Measurements from ENCODE around the gene SLC25A22. TPM values are rescaled to one million over a fixed set of nuclear protein-coding genes. Genes with fewer than 3 reads are reported as not detected.

The SLC25A22 gene
- total RNA-seq, 1 experiment from 2014 or later: 14.1 TPM

DNA sequence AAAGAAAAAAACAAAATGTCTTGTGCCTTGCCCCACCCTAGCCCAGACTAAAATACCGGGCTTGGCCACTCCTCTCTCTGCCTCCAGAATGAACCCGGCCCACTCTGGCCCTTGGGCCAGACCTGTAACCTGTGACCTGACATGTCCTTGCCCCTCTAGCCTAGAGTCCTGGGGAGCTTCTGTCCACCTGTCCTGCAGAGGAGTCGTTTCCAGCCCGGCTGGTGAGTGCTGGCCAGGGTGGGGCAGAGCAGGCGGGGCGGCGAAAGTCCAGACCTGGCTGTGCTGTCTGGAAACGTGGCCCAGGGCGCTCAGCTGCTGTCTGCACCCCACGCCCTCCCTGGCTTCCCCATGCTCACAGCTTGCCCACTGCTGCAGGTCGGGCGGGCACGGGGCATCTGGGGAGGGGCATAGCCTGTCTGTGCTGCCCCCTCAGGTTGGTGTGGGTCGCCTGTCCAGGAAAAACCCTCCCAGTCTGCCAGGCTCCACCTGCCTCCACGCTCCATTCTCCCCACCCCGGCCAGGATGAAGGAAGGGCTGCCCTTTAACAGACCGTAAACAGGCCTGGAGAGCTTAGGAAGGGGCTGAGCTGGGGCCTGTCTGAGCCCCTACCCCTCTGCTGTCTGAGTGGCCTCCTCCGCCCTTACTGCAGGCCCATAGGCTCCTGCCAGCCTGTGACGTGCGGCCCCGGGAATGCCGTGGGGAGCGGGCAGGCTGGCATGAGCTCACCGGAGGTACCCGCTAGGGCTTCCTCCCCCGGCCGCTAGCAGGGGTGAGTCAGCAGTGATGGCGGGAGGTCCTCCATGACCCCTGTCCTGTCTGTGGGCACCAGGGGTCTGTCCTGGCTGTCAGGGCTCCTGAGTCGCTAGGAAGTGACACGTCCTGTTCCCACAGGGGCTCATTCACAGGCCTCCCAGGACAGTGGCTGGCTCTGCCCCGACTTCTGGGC, 36.6 kb upstream of the SLC25A22 start:
- DNase-seq (ENCODE audit: low read depth): peak; percentile 98

DNA sequence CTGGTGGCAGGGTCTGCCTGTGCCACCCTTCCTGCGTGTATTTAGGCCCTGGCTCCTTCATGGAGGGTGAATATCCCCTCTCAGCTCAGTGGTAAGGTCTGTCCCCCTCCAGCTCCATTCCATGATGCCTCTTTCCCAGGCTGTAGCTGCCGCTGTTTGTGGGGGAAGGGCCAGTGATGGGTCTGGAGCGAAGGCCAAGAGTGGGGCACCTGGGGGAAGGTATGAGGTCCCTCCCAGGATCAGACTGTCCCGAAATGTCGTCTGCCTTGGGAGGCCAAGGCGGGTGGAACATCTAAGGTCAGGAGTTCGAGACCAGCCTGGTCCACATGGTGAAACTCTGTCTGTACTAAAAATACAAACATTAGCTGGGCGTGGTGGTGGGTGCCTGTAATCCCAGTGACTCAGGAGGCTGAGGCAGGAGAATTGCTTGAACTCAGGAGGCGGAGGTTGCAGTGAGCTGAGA, 35.8 kb upstream of the SLC25A22 start:
- DNase-seq (ENCODE audit: low read depth): peak; percentile 53

- DNase-seq (ENCODE audit: low read depth): peak; percentile 72
Measured at GRCh38 chr11:833114-833791, 35.2 kb upstream of the SLC25A22 start.

GRCh38 chr11:832529-833113, 34.5 kb upstream of the SLC25A22 start, which contains the start of gene CD151:
TSS of gene CD151 (plus strand) at chr11:832952. CDS start at chr11:836070, 3,118 bp downstream.
- peak; percentile 79 for DNase-seq (ENCODE audit: low read depth)

DNA sequence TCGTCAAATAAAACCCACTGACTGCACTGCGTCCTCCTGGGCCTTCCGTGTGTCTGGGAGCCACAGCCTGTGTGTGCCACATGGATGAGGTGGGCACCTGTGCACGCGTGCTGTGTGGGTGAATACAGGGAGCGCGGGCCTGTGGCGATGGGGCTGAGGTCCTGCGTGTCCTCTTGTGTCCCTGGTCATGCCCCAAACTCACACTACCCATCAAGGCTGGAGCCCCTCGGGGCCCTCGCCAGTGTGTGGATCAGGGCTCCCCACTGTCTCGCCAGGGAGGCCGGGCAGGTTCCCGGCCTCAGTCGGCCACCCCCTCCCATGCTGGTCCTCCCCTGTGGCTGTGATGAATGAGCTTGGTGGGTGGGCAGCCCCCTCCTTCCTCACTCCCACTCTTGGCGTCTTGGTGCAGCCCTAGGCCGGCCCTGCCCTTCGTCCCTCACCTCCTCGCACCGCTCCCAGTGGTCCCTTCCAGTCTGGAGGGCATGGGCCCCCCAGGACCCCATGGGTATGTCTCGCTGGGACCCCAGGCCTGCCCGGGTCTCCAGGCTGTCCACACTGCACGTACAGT, 34.0 kb upstream of the SLC25A22 start:
- DNase-seq (ENCODE audit: low read depth): peak; percentile 28

DNA sequence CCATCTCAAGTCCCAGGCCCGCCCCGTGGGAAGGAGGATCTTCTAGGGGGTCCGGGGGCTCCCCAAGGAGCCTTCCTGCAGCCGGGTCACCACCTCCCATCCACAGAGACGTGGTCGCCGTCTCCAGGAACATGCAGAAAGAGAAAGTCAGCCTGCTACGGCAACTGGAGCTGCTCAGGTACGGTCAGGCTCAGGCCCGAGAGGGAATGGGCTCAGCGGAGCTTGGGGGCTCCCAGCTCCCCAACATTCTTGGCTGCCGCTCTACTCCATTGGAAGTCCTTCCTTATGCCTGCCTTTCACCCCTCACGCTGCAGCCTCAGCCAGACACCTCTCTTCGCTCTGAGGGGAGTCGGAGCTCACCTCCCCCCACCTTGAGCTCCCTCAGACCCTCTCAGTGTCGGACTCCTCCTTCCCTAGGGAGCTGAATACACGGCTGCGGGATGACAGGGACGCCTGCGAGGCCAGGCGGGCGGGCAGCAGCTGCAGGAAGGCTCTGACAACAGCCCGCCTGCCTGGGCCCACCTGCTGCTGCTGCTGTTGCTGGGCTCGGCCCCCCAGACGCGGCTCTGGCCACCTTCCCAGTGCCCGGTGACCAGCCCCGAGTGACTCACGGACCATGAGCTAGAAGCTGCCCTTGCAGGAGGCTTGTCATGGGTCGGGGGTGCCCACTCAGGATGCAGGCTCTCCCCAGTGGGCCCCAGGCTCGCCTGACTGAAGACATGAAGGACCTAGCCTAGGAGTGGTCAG, 33.2 kb upstream of the SLC25A22 start:
- DNase-seq (ENCODE audit: low read depth): peak; percentile 87

GRCh38 chr11:830295-831117, 32.4 kb upstream of the SLC25A22 start:
- peak; percentile 89 for DNase-seq (ENCODE audit: low read depth)

GRCh38 chr11:829847-830294, 31.8 kb upstream of the SLC25A22 start:
- DNase-seq (ENCODE audit: low read depth): peak; percentile 43

DNA sequence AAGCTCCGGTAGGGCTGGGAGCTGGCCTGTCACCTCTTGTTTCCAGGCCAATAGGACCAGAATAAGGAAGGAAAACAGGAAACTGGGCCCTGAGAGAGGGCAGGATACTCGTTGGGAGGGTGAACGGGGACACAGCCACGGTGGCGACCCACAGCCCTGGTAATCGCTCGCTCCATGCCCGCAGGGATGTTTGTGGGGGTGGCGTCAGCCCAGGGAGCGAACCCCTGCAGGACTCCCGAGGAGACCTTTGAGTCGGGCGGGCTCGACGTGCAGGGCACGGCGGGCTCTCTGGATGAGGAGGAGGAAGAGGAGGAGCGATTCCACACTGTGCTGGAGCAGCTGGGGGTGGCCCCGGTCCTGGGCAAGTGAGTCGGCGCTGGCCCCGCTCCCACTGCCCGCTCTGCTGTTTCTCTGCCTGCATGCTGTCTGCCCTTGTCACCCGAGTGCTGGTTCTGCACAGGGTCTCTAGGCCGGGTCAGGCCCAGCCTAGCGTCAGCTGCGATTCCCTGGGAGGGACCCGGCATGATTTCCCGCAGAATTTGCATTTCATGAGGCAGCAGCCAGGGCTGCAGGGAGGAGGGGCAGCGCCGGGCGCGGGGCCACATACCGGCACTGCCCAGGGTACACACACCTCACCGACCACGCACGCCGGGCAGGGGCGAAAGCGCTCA, 31.2 kb upstream of the SLC25A22 start:
- DNase-seq (ENCODE audit: low read depth): peak; percentile 68

GRCh38 chr11:828506-829175, 30.6 kb upstream of the SLC25A22 start:
- no peak for DNase-seq (ENCODE audit: low read depth)

DNA sequence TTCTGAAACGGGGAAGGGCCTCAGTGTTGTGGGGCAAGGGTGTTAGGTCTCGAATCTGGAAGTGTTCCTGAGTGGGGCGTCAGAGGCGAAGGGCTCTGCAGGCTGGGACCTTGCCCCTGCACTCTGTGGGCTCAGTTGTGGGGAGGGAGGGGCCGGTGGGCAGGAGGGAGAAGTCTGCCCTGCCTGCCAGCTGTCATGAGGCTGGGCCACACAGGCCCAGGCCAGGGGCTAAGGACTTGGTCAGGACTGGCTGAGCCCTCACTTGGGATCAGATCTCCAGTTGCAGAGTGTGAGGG, 29.8 kb upstream of the SLC25A22 start, which contains the start of gene CRACR2B:
TSS of gene CRACR2B (plus strand) at position 23 of the 296 bp plus-strand sequence. CDS start 689 bp downstream, outside the sequence.
- no peak for DNase-seq (ENCODE audit: low read depth)

GRCh38 chr11:827146-827896, 29.2 kb upstream of the SLC25A22 start:
- DNase-seq (ENCODE audit: low read depth): no peak

- DNase-seq (ENCODE audit: low read depth): no peak
Measured at GRCh38 chr11:826836-827145, 28.7 kb upstream of the SLC25A22 start.

GRCh38 chr11:826227-826621, 28.1 kb upstream of the SLC25A22 start:
- no peak for DNase-seq (ENCODE audit: low read depth)

- DNase-seq (ENCODE audit: low read depth): no peak
Measured at GRCh38 chr11:825366-826226, 27.5 kb upstream of the SLC25A22 start.

DNA sequence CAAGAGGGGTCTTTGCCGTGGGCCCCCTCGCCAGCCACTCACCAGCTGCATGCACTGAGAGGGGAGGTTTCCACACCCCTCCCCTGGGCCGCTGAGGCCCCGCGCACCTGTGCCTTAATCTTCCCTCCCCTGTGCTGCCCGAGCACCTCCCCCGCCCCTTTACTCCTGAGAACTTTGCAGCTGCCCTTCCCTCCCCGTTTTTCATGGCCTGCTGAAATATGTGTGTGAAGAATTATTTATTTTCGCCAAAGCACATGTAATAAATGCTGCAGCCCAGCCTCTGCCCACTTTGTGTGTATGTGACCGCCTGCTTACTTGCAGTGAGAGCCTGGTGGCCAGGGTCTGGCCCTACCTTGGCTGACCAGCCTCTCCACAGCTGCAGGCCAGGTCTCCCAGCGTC, 26.9 kb upstream of the SLC25A22 start:
- DNase-seq (ENCODE audit: low read depth): no peak

DNA sequence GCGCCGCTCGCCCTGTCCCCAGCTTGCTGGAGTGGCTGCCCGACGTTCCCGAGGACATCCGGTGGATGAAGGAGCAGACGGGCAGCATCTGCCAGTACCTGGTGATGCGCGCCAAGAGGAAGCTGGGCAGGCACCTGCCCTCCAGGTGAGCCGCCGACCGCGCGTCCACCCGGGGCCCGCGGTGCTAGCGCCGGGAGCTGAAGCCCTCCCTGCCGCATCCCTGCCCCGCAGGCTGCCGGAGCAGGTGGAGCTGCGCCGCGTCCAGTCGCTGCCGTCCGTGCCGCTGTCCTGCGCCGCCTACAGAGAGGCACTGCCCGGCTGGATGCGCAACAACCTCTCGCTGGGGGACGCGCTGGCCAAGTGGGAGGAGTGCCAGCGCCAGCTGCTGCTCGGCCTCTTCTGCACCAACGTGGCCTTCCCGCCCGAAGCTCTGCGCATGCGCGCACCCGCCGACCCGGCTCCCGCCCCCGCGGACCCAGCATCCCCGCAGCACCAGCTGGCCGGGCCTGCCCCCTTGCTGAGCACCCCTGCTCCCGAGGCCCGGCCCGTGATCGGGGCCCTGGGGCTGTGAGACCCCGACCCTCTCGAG, 26.3 kb upstream of the SLC25A22 start:
- DNase-seq (ENCODE audit: low read depth): no peak
